Right hindlimb (tissue), 1 donor: ENCODE measurements around the gene PCDHGA11.
"Not testable (repeated sequence)": the region's sequence is repeated elsewhere in the genome, so short reads cannot be mapped to it uniquely, and the experiment has no call there.

ENCODE experiments used
- DNase-seq: peaks from one replicate; pipeline ENCODE4 v3.0.0-alpha.2; 2018

The PCDHGA11 gene

DNA sequence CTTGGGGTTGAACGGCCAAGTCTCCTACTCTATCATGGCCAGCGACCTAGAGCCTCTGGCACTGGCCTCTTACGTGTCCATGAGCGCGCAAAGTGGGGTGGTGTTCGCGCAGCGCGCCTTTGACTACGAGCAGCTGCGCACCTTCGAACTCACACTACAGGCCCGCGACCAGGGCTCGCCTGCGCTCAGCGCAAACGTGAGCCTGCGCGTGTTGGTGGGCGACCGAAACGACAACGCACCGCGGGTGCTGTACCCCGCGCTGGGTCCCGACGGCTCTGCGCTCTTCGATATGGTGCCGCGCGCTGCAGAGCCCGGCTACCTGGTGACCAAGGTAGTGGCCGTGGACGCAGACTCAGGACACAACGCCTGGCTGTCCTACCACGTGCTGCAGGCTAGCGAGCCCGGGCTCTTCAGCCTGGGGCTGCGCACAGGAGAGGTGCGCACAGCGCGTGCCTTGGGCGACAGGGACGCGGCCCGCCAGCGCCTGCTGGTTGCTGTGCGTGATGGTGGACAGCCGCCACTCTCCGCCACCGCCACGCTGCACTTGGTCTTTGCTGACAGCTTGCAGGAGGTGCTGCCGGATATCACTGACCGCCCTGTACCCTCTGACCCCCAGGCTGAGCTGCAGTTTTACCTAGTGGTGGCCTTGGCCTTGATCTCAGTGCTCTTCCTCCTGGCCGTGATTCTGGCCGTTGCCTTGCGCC lies 21.1 kb upstream of the PCDHGA11 start:
- DNase-seq: no peak

DNA sequence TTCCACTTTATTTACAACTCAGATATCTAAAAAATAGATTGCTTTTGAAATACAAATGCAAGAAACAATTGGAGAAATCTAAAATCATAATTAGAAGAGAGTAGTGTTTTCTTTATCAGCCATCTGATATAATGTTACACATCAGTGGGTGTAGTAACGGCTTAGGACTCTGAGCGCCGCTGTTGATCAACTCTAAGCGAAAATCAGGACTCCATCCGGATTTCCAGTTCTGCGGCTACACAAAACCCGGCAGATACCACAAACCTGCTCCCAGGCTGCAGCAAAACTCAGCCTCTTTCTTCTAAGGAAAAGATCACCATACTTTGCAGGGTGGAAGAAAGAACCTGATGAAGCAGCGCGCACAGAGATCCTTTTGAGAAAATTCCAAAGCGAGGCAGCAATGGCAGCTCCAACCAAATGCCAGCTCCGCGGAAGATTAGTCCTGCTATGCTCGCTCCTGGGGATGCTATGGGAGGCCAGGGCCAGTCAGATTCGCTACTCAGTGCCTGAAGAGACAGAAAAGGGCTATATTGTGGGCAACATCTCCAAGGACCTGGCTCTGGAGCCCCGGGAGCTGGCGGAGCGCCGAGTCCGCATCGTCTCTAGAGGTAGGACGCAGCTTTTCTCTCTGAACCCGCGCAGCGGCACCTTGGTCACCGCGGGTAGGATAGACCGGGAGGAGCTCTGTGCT lies 18.2 kb upstream of the PCDHGA11 start, which contains the start of gene PCDHGA9:
Gene PCDHGA9 (plus strand): TSS at position 226 of the 691 bp plus-strand sequence. CDS start 175 bp downstream, at position 401.
- peak; percentile 34 for DNase-seq

- no peak for DNase-seq
These were observed 17.5 kb upstream of the PCDHGA11 start for GRCh38 chr5:141403387-141403786.

GRCh38 chr5:141407790-141408505 lies 12.9 kb upstream of the PCDHGA11 start, which contains the start of gene PCDHGB6:
PCDHGB6 (plus strand) TSS chr5:141408021; CDS start chr5:141408203, 182 bp downstream.
- DNase-seq: peak; percentile 46

DNA sequence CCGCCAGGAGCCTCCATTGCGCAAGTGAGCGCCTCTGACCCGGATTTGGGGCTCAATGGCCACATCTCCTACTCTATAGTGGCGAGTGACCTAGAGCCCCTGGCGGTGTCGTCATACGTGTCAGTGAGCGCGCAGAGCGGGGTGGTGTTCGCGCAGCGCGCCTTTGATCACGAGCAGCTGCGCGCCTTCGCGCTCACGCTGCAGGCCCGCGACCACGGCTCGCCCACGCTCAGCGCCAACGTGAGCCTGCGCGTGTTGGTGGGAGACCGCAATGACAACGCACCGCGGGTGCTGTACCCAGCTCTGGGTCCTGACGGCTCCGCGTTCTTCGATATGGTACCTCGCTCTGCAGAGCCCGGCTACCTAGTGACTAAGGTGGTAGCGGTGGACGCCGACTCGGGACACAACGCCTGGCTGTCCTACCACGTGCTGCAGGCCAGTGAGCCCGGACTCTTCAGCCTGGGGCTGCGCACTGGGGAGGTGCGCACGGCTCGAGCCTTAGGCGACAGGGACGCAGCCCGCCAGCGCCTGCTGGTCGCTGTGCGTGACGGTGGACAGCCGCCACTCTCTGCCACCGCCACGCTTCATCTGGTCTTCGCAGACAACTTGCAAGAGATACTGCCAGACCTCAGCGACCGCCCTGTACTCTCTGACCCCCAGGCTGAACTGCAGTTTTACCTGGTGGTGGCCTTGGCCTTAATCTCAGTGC lies 11.1 kb upstream of the PCDHGA11 start:
- no peak for DNase-seq

DNA sequence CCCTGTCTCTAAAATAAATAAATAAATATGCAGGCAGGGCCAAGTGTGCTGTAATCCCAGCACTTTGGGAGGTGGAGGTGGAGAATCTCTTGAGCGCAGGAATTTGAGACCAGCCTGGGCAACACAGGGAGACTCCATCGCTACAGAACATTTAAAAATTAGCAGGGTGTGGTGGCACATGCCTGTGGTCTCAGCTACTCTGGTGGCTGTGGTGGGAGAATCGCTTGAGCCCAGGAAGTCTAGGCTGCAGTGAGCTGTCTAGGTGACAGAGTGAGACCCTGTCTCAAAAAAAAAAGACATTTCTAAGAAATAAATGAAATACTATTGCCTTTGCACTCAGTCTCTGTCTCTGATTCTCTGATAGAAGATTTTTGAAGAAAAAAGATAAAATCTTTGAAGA lies 9.3 kb upstream of the PCDHGA11 start:
- DNase-seq: no peak

DNA sequence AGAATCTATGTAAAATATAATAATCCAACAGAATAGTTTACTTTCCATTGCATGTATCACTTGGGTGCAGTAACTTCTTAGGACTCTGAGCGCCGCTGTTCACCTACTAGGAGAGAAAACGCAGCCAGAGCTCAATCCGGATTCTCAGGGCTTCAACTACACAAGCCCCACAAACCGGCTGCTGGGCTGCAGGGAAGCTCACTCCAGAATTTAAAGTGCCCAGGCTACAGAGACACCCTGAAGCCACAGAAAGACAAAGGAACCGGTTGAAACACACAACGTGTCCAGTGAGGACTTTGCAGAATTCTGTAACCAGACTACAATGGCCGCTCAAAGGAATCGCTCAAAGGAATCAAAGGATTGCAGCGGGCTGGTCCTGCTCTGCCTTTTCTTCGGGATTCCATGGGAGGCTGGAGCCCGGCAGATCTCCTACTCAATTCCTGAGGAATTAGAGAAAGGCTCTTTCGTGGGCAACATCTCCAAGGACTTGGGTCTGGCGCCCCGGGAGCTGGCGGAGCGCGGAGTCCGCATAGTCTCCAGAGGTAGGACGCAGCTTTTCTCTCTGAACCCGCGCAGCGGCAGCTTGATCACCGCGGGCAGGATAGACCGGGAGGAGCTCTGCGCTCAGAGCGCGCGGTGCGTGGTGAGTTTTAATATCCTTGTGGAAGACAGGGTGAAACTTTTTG lies 7.9 kb upstream of the PCDHGA11 start, which contains the start of gene PCDHGA10:
Gene PCDHGA10 (plus strand): TSS at position 134 of the 686 bp plus-strand sequence. CDS start 189 bp downstream, at position 323.
- no peak for DNase-seq

DNA sequence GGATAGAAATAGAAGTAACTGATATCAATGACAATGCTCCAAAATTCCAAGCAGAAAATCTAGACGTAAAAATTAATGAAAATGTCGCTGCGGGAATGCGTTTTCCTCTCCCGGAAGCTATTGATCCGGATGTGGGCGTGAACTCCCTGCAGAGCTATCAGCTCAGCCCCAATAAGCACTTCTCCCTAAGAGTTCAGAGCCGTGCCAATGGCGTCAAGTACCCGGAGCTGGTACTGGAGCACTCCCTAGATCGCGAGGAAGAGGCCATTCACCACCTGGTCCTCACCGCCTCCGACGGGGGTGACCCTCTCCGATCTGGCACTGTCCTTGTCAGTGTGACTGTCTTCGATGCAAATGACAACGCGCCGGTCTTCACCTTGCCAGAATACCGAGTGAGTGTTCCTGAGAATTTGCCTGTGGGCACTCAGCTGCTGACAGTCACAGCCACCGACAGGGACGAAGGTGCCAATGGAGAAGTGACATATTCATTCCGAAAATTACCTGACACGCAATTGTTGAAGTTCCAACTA lies 7.2 kb upstream of the PCDHGA11 start:
- DNase-seq: no peak

DNA sequence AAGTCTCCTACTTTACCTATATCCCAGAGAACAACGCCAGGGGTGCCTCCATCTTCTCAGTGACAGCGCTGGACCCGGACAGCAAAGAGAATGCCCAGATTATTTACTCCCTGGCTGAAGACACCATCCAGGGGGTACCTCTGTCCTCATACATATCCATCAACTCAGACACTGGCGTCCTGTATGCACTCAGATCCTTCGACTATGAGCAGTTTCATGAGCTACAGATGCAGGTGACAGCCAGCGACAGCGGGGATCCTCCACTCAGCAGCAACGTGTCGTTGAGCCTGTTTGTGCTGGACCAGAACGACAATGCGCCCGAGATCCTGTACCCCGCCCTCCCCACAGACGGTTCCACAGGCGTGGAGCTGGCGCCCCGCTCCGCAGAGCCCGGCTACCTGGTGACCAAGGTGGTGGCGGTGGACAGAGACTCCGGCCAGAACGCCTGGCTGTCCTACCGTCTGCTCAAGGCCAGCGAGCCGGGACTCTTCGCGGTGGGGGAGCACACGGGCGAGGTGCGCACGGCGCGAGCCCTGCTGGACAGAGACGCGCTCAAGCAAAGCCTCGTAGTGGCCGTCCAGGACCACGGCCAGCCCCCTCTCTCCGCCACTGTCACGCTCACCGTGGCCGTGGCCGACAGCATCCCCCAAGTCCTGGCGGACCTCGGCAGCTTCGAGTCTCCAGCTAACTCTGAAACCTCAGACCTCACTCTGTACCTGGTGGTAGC lies 6.1 kb upstream of the PCDHGA11 start:
- not testable (repeated sequence) for DNase-seq

- DNase-seq: not testable (repeated sequence)
These were observed 5.6 kb upstream of the PCDHGA11 start for GRCh38 chr5:141415275-141415618.

GRCh38 chr5:141417494-141418172 lies 3.2 kb upstream of the PCDHGA11 start, which contains the start of gene PCDHGB7:
PCDHGB7 (plus strand) TSS chr5:141417677; CDS start chr5:141417860, 183 bp downstream.
- peak; percentile 76 for DNase-seq

DNA sequence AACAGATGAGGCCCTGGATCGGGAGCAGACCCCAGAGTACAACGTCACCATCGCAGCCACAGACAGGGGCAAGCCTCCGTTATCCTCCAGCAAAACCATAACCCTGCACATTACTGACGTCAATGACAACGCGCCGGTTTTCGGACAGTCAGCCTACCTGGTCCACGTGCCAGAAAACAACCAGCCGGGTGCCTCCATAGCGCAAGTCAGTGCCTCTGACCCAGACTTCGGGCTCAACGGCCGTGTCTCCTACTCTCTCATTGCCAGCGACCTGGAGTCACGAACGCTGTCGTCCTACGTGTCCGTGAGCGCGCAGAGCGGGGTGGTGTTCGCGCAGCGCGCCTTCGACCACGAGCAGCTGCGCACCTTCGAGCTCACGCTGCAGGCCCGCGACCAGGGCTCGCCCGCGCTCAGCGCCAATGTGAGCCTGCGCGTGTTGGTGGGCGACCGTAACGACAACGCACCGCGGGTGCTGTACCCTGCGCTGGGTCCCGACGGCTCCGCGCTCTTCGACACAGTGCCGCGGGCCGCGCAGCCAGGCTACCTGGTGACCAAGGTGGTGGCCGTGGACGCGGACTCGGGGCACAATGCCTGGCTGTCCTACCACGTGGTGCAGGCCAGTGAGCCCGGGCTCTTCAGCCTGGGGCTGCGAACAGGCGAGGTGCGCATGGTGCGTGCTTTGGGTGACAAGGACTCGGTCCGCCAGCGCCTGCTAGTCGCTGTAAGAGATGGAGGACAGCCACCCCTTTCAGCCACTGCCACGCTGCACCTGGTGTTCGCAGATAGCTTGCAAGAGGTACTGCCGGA lies 1.6 kb upstream of the PCDHGA11 start:
- DNase-seq: no peak

- DNase-seq: no peak
These were observed 621 bp downstream of the PCDHGA11 start for GRCh38 chr5:141421489-141421855.

DNA sequence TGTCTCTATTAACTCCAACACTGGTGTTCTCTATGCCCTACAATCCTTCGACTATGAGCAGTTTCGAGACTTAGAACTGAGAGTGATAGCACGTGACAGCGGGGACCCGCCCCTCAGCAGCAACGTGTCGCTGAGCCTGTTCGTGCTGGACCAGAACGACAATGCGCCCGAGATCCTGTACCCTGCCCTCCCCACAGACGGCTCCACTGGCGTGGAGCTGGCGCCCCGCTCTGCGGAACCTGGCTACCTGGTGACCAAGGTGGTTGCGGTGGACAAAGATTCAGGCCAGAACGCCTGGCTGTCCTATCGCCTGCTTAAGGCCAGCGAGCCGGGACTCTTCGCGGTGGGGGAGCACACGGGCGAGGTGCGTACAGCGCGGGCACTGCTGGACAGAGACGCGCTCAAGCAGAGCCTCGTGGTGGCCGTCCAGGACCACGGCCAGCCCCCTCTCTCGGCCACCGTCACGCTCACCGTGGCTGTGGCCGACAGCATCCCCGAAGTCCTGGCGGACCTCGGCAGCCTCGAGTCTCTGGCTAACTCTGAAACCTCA lies 2.0 kb downstream of the PCDHGA11 start:
- DNase-seq: no peak

- no peak for DNase-seq
These were observed 7.1 kb downstream of the PCDHGA11 start for GRCh38 chr5:141427783-141428426.

DNA sequence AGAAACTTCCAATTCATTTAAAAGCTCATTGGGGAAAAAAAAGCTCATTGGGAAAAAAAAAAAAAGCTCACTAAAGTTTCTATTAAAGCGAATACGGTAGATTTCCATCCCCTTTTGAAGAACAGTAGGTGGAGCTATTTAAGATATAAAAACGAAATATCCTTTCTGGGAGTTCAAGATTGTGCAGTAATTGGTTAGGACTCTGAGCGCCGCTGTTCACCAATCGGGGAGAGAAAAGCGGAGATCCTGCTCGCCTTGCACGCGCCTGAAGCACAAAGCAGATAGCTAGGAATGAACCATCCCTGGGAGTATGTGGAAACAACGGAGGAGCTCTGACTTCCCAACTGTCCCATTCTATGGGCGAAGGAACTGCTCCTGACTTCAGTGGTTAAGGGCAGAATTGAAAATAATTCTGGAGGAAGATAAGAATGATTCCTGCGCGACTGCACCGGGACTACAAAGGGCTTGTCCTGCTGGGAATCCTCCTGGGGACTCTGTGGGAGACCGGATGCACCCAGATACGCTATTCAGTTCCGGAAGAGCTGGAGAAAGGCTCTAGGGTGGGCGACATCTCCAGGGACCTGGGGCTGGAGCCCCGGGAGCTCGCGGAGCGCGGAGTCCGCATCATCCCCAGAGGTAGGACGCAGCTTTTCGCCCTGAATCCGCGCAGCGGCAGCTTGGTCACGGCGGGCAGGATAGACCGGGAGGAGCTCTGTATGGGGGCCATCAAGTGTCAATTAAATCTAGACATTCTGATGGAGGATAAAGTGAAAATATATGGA lies 9.7 kb downstream of the PCDHGA11 start, which contains the start of gene PCDHGA12:
Gene PCDHGA12 (plus strand): TSS at position 176 of the 782 bp plus-strand sequence. CDS start 253 bp downstream, at position 429.
- no peak for DNase-seq

DNA sequence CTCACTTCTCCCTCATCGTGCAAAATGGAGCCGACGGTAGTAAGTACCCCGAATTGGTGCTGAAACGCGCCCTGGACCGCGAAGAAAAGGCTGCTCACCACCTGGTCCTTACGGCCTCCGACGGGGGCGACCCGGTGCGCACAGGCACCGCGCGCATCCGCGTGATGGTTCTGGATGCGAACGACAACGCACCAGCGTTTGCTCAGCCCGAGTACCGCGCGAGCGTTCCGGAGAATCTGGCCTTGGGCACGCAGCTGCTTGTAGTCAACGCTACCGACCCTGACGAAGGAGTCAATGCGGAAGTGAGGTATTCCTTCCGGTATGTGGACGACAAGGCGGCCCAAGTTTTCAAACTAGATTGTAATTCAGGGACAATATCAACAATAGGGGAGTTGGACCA lies 10.4 kb downstream of the PCDHGA11 start:
- DNase-seq: no peak

GRCh38 chr5:141432308-141432707 lies 11.5 kb downstream of the PCDHGA11 start:
- not testable (repeated sequence) for DNase-seq
